Measurements from ENCODE around the gene AATK. TPM values are rescaled to one million over a fixed set of nuclear protein-coding genes. Genes with fewer than 3 reads are reported as not detected.

The AATK gene
- polyA plus RNA-seq, 1 donor, result 10.7 TPM

DNA sequence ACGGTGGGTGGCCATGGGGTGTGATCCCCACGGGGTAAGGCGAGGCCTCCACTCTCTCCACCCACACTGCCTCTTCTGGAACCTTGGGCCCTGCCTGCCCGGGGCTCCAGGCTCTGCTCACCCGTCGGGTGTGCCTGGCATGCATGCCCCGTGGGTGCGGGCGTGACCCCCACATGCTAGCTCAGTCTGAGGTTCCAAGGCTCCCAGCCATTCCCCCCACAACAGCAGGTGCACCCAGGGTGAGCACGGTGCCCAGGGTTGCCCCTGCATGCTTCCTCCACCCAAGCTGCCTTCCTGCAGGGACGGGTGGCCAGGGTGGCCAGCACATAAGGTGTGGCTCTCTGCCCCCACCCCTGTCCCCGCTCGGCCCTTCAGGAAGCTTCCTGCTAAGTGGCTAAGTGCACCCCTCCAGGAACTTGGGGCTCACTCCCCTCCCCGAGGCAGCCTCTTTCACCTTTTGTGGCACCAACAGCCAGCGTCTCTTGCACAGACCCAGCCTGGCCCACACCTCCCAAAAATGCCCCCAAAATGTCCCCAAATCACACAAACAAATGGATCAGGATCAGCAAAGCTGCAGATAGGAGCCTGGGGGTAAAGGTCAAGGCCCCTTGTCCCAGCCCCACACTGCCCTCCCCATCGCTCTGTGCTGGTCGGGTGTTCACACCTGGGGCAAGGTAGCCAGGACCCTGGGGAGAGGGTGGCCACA, 22.2 kb downstream of the AATK start:
- DNase-seq (ENCODE audit: low read depth), result no peak

DNA sequence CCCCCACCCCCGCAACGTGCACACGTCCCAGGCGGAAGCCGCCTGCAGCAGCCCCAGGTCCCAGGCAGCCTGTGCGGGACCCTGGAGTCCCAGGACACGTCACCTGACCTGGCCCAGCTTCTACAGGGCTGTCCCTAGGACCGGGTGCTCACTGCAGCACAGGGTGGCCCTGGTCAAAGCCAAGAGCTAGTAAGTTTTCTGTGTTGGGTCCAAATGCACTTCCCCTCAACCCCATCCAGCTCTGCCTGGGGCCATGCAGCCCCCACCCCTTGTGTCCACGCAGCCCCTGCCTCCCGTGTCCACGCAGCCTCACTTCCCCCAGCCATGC, 22.9 kb downstream of the AATK start:
- no peak for DNase-seq (ENCODE audit: low read depth)

DNA sequence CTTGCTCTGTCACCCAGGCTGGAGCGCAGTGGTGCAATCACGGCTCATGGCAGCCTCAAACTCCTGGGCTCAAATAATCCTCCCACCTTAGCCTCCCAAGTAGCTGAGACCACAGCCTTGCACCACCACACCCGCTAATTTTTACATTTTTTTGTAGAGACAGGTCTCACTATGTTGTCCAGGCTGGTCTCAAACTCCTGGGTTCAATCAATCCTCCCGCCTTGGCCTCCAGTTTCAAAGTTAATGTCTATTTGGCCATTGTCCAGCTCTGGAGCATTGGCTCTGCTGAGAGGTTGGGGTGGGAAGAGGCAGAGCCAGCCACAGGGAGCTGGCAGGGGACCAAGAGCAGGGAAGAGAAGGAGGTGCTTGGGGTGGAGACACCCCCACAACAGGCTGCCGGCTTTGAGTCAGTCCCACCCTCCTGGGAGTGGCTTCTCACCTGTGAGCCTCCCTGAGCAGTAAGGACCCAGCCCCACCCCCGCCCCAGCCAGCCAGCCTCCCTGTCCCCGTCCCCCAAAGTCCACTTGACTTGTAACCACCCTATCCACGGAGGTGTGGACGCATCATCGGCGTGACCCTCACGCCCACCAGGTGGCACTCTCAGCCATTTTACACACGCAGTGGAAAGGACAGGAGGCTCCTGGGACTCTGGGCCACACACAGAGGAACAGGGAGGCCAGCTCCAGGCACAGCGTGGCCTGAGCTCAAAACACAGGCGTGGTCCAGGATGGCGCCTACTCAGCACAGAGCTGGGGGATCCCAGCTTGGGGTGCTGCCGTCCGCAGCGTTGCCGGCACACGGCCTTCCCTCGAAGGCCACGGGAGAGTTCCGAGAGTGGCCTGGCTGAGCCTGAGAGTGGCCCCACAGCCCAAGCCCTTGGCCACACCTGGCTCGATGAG, 23.5 kb downstream of the AATK start:
- DNase-seq (ENCODE audit: low read depth), result peak; percentile 47

DNA sequence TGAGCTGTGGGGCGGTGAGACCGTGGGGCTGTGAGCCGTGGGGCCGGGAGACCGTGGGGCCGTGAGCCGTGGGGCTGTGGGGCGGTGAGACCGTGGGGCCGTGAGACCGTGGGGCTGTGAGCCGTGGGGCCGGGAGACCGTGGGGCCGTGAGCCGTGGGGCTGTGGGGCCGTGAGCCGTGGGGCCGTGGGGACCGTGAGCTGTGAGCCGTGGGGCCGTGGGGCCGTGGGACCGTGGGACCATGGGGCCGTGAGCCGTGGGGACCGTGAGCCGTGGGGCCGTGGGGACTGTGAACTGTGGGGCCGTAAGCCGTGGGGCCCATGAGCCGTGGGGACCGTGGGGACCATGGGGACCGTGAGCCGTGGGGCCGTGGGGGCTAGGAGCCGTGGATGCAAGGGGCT, 25.3 kb downstream of the AATK start:
- DNase-seq (ENCODE audit: low read depth), result no peak

DNA sequence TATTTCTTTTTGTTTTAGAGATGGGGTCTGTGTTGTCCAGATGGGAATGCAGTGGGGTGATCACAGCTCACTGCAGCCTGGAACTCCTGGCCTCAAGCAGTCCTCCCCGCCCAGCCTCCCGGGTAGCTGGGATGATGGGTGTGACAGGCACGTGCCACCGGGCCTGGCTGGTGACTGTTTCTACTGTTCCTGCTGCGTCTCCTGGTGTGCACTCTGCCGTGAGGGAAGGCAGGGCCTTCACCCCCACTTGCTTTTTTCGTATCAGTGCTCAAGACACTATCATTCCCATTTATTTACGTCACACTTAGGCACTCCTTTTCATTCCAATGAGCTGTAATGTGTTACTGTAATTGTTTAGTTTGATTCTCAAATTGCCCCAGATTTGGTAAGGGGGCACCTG, 26.0 kb downstream of the AATK start:
- no peak for DNase-seq (ENCODE audit: low read depth)

DNA sequence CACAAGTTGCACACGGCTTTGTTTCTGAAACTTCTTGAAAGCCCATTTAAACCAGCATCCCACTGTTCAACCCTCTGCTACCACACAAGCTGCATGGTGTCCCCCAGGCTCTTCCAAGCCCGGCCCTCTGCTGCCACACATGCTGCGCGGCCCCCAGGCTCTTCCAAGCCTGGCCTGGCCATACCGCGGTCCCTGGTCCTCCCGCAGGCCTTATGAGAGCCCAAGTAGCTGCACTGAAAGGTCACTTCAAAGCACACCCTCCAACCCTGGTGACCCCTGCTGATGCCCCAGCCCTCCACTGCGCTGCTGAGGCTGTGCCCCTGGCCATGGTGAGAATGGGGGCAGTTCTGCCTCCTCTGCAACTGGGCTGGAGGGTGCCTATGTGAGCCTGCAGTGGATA, 26.6 kb downstream of the AATK start:
- no peak for DNase-seq (ENCODE audit: low read depth)

DNA sequence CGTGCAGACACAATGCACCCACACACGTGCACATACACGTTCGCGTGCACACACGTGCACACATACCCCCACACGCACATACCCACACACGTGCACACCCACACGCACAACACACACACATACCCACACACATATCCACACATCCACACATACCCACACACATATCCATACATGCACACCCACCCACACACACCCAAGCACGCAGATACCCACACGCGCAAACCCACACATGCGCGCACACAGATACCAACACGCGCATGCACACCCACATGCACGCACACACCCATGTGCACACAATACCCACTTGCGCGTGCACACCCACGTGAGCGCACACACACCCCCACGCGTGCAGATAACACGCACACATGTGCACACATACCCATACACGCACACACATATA, 27.5 kb downstream of the AATK start:
- no peak for DNase-seq (ENCODE audit: low read depth)

DNA sequence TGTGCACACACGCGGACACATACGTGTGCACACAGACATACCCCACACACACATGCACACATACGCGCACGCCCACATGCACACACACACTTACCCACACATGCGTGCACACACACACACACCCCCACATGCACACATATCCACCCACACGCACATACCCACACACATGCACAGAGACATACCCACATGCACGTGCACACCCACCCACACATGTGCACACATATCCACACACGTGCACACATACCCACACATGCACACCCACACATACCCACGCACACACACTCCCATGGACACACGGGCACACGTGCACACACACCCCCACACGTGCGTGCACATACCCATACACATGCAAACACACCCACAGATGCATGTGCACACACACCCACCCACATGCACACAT, 27.9 kb downstream of the AATK start:
- no peak for DNase-seq (ENCODE audit: low read depth)

DNA sequence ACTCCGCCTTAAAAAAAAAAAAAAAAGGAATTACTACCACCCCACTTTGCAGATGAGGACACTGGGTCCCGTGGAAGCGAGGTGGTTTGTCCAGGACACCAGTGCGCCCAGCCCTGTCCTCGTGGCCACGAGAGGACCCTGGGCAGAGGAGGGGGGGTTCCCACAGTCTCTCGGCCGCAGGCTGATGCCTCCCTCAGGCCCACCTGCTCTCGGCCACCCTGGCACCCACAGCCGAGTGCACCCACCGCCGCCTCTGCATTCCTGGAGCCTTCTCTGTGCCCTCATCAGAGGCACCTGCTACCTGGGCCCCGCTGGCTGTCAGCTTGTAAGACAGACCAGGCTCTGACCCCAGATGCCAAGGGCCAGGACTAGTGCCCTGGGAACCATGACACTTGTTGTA, 28.8 kb downstream of the AATK start:
- no peak for DNase-seq (ENCODE audit: low read depth)

DNA sequence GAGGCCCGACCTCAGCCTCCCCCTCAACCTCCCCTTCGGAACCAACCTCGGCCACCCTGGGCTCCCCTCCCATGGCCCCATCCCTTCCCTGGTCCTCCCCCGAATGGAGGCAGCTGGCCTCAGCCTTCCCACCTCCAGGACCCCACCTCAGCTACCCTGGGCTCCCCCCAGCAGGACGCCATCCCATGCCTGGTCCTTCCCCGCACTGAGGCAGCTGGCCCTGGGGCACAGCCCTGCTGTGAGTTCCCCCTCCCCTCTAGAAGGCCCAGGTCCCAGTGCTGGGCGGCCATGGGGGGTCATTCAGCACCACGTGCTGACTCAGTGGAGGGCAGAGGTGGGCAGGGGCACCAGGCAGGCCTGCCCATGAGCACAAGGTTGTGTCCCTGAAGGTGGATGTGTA, 29.7 kb downstream of the AATK start:
- no peak for DNase-seq (ENCODE audit: low read depth)

DNA sequence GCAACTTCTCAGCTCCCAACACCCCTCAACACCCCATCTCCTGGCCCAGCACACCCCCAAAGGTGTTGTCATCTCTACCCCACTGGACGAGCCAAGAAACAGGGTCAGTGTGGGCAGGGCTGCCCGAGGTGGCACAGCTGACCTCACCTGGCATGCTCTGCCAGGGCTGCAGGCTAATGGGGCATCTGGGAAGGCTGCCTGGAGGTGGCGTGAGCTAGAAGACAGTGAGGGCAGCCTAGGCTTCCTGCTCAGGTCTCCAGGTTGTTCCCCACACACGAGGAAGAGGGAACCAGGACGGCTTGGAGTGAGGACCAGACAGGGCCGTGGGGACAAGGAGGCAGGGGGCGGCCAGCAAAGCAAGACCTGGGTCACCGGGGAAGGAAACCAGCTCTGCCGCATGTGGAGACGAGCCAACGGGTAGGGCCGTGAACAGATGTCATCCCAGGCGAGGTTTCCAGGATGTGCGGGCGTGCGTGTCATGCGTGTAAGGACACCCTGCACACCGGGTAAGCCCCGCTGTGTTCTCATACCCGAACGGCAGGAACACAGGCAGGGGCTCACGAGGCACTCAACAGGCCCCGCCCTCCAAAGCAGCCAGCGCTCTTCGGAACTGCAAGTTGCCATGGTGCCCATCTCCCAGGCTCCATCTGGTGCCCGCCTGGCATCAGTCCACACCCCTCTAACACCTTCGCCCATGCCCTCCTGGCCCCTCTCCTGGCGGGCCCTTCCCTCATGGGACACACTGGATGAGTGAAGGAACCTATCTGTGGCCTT, 30.3 kb downstream of the AATK start:
- DNase-seq (ENCODE audit: low read depth), result no peak

DNA sequence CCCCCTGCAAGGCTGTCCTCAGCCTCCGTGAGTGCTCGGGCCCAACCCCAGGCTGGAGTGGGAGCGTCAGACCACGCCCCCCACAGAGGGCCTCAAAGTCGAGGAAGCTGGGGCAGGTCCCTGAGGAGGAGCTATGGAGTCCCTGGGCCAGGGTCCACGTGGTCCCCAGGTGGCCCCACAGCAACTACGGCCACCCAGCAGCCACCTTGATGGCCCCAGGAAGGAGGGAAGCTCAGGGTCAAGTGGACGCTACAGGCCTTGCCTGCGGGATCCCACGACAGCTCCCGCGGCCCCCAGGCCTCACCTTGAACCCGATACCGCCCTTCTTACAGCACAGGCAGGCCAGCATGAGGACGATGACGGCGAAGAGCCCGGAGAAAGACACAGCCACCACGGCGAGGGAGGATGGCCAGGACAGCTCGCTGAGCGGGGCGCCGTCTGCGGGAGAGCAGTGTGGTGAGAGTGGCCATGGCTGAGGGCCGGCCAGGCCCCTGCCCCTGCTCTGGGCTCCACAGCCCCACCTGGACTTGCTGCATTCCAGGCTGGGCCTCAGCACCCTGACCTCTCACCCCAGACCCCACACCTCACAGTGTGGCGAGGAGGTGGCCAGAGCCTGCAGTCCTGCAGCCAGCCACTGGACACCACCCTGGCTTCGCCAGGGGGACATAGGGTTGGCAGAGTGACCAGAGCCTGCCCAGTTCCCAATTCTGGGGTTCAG, 31.8 kb downstream of the AATK start:
- DNase-seq (ENCODE audit: low read depth), result no peak

DNA sequence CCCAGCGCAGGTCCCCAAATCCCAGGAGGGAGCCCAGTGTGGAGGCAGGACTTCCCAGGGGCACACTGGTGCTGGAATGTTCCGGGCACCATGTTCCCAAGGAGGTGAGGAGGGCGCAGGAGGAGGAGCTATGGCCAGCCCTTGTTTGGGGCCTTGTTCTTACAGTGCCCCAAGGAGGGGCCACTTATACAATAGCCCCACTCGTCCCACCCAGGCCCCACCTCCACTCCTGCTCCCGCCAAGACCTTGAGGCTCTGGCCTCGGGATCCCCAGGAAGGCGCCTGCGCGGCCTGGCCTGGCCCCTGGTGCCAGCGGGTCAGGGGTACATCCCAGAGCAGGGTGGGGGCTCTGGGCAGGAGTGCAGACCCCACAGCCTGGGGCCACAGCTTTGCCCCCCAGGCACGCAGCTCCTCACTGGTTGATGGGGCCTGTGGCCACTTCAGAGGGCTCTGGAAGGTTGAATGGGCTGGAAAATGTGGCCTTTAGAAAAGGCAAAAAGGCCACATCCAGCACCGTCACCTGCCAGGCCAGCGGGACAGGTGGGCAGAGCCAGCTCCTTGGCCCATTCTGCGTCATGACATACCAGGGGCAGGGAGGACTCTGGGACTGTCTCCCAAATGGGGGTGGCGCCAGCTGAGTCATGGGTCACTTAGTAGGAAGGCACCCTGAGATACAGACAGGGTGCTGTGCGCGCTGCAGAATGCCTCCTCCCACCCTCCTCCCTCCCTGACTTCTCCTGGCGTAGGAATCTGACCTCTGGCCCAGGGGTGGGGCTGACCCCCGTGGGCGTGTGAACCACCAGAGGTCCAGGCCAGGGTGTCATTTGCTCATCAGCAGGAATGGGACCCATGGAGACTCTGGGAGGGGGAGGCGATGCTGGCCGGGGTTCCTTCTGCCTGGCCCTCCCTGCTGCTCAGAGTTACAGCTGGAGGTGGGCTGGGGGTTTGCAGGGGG, 33.0 kb downstream of the AATK start:
- no peak for DNase-seq (ENCODE audit: low read depth)

DNA sequence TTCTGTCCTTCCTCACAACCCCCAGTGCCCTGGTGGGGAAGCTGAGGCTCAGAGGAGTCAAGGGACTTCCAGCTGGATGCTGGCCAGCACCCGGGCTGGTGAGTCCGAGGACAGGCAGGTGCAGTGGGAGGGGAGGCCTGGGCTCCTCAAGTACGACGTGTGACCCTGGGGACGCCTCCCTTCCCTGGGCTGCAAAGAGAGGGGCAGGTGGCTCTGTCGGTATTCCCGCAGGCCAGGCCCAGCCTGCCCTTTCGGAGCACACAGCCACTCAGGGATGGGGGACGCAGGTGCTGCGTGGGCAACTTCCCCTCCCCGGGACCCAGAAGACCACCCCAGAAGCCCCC, 33.9 kb downstream of the AATK start:
- no peak for DNase-seq (ENCODE audit: low read depth)

DNA sequence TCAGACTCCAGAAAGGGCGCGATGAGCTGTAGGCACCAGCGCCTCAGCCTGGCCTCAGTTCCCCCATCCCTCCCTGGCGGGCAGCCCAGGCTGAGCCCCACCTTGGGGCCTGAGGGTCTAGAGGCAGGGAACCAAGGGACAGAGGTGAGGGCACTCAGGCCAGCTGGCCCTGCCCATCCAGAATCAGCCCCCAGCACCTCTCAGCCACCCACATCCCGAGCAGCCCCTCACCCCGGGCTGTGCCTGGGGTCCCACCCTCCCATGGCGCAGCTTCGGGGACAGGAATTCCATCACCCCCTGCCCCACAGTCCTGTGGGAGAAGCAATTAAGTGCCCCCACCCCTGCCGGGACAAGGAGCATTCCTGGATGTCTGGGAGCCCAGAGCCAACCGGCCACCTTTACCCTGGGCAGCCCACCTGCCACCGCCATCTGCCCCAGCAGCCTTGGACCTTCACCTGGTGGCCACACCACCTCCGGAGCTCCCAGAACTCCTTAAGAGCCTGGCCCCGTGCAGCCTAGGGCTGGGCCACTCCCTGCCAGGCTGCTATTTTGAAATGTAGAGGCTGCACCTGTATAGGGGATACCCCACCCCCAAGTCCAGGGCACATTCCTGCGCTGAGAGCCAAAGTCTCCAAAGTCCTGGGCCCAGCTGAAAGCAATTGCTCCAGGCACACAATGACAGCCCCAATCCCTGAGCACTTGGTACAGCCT, 34.4 kb downstream of the AATK start:
- no peak for DNase-seq (ENCODE audit: low read depth)

DNA sequence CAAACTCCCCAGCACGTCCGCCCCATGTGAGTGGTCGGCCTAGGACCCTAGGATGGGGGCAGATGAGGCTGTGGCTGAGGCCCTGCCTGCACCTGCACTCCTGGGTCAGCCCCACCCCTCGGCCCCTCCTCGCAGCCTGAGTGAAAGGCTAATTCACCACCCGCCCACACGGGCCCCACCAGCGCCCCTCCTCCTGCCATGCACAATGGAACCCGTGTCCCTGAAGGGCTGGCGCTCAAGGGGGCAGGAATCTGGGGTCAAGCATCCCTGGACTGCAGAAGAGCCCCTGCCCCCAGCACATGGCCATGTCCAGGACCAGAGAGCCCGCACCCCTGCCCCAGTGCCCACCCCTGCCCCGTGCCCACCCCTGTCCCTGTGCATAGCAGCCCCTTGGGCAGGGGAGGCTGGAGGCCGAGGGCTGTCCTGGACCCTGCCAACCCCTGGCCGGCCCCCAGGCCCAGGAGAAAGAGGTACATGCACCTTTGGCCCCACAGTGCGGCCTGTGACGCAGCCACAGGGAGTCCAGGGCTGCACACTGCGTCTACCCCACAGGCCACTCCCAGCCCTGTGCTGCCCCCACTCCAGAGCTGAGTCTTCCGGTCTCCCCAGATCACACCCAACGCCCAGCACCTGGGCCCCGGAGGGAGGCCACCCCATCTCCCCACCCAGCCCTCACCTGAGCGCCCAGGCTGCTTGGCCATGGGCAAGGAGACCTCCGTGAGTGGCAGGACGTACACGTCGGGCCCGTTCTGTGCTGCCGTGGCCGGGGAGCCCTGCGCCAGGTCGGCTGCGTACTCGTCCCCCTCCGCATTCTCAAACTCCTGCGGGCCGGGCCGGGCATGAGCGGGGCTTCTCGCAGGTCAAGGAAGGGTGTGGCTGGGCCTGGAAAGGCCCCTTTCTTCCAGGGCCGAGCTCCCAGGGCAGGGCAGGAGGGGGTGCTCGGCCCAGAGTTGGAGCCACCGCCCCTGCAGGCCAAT, 35.3 kb downstream of the AATK start:
- DNase-seq (ENCODE audit: low read depth), result no peak

DNA sequence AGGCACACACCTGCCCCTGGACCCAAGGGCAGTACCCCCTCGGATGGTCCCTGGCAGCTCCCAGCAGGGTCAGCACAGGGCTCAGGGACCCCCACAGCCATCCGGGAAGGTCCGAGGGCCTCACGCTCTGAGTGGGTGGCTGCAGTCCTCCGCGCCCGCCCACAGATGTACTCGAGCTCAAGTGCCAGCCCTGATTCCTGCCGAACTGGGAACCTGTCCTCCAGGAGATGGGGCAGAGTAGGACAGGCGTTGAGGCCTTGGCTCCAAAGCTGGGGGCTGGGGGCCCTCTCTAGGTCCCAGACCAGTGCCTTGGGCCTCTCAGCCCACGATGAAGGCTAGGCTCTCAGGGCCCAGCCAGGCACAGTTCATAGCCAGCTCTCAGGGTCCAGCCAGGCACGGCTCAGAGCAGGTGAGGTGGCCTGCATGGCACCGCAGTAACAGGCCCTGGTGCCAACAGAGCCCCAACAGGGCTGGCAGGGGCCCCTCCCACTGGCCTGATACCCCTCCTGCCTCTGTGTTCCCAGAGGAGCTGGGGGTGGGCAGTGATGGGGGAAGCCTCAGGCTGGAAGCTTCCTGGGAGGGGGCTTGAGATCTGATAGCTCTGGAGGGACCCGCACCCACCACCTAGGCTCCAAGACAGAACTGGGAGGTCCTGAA, 36.2 kb downstream of the AATK start:
- DNase-seq (ENCODE audit: low read depth), result no peak

DNA sequence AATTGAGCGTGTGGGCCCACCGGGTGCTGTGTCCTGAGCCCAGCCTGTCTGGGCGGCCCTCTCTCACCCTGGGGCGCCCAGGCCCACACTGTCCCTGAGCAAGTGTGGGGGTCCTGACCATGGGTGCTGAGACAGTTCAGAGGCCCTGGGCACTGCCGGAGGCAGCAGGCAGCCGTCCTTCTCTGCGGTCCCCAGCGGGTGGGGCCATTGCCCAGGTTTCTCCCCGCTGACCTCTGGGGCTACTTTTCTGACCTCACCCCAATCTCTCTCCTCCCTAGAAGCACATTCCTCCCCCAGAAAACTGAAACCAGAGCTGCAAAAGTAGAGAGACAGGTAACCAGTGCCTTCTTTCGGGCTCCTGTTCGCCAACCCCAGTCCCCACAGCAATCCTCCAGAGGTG, 36.7 kb downstream of the AATK start:
- DNase-seq (ENCODE audit: low read depth), result no peak

DNA sequence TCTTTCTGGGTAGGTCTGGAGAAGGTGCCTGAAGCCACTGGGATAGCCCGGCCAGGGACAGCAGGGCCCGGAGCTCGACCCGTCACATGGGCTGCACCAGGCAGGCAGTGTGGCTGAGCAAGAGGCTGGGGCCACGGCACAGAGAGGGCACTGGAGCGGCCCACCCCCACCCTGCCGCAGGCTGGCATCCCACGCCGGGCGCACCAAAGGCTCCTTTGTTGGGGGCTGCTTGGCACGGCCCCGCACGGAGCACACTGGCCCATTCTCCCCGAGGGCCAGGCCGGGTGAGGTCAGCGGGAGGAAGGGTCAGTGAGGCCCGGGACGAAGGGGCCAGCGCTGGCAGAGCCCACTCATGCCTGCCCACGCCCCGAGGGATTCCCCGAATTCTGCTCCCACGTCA, 37.2 kb downstream of the AATK start:
- no peak for DNase-seq (ENCODE audit: low read depth)
